GM13976 (cell line): ENCODE measurements around the gene IL36B.

Experiments used
- DNase-seq: peaks from one replicate; pipeline ENCODE4 v3.0.0; 2012; ENCODE audit warnings: low spot score
- CTCF ChIP-seq: IDR thresholded peaks from 2 replicates; pipeline ENCODE4 v1.5.1; 2012; ENCODE audit warnings: borderline replicate concordance, mild to moderate bottlenecking; ENCODE audit not compliant: insufficient read depth; ENCODE audit errors: extremely low read depth, missing control alignments, control extremely low read depth
- in situ Hi-C: fragments of 300-500 bp; cut with MboI; formaldehyde crosslinking; loops from one replicate; pipeline ENCODE4 v1.12.0; 2022; ENCODE audit warnings: low sequenced_read_pairs, mixed read lengths, inconsistent platforms; ENCODE audit not compliant: unreplicated experiment

The IL36B gene

DNA sequence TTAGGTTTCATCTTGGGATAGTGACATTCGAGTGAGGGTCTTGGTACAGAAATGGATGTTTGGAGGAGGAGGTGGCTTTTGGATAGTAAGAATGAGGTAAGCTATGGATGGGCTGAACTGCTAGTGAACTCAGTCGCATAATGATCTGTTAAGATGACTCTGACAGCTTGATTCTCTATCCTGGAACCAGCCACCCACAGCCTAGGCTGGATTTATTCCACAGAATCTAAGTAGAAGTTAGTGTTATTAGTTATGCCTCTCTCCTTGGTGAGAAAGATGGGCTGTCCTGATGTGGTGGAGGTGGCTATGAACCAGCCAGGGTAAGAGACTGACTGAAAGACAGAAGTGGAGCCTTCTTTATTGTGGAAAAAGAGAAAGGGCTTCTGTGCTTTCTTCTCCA lies 25.0 kb downstream of the IL36B start:
- no peak for TF ChIP-seq CTCF
- DNase-seq: no peak
- in situ Hi-C loops: no loop called here

- TF ChIP-seq CTCF: no peak
- DNase-seq: no peak
- in situ Hi-C loops: no loop called here
These were observed 26.9 kb downstream of the IL36B start for GRCh38 chr2:113025737-113026136.

- TF ChIP-seq CTCF: no peak
These were observed 27.9 kb downstream of the IL36B start for GRCh38 chr2:113024764-113025163.

GRCh38 chr2:113021312-113021711 lies 31.4 kb downstream of the IL36B start:
- in situ Hi-C loops: no loop called here
- TF ChIP-seq CTCF: no peak

More at GRCh38 chr2:113024764-113025163, 27.9 kb downstream of the IL36B start:
- in situ Hi-C loops: no loop called here
- no peak for DNase-seq

DNA sequence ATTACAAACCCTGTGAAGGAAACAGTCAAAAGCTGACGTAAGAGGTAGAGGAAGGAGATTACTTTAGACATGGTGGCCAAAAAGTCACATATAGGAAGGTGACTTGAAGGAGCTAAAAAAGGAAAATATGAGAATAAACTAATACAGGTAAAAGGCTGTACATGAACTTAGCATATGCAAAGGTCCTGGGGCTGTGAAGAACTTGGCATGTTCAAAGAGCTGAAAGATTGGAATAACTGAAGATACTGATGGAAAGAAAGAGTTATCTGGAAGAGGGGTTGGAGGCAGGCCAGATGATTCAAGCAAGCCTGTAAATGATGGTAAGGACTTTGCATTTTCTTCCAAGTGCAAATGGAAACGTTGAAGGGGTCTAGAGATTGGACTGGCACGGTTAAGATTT lies 34.2 kb downstream of the IL36B start:
- no peak for TF ChIP-seq CTCF
- DNase-seq: no peak
- in situ Hi-C loops: no loop called here

More at GRCh38 chr2:113021312-113021711, 31.4 kb downstream of the IL36B start:
- DNase-seq: no peak

DNA sequence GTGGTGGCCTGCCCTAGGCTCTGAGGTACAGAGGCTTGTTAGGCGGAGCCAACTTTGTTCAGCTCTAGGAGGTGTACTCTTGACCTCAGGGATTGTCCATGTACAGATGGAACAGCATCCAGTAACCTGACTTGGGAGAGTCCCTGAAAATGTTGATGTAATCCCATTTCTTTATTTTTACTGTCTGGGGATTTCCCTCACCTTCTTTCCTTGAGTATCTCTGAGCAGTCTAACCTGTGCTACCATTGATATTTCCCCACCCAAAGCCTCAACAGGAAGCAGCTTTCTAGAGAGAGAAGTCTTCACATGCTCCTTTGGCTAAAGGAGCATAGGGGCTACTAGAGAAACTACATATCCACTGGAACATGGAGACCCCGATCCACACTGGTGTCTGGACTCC lies 37.0 kb downstream of the IL36B start:
- in situ Hi-C loops: no loop called here
- DNase-seq: no peak
- no peak for TF ChIP-seq CTCF

DNA sequence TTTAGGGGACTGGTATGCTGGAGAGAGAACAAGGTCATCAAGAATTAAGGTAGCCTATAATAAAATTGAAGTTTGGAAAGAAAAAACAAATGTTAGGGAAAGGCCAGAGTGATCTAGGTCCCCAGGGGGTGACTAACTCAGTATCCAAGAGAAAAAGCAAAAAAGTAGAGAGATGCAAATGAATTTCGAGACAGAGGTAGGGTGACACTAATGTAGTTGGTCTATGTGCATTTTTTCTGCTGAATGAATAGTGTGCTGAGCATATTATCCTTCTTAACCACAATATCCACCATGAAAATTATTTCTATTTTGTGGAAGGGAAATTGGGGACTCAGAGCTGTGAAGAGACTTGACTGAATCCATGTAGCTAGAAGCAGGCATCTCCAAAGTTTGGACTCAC lies 37.6 kb downstream of the IL36B start:
- DNase-seq: no peak
- in situ Hi-C loops: no loop called here
- TF ChIP-seq CTCF: no peak
